DOHH2 (cell line): Measurements from ENCODE around the gene FAM184A.
A peak's percentile ranks its signal among the peaks of the same experiment; 100 is the strongest.

Experiments
- H3F3A ChIP-seq: fragments of 200-600 bp; sonication (generic), shearing (Covaris generic); 2 replicates; pipeline ENCODE4 v1.6.0; 2016; ENCODE audit warnings: antibody characterized with exemption, mild to moderate bottlenecking; ENCODE audit not compliant: control insufficient read depth, insufficient read depth
- H3K27ac ChIP-seq: fragments of 200-600 bp; sonication (generic); 2 replicates; pipeline ENCODE4 v1.5.1; 2014; ENCODE audit warnings: low read depth, mild to moderate bottlenecking, low read length, moderate library complexity
- H3K27me3 ChIP-seq: fragments of 200-600 bp; sonication (generic); 2 replicates; pipeline ENCODE4 v1.6.1; 2014; ENCODE audit warnings: mild to moderate bottlenecking, low read length, mixed read lengths; ENCODE audit not compliant: control insufficient read depth
- H3K36me3 ChIP-seq: fragments of 200-600 bp; sonication (generic); 2 replicates; pipeline ENCODE4 v1.6.1; 2014; ENCODE audit warnings: mild to moderate bottlenecking, low read length, moderate library complexity, mixed read lengths; ENCODE audit not compliant: control insufficient read depth
- H3K4me1 ChIP-seq: fragments of 200-600 bp; sonication (generic); 2 replicates; pipeline ENCODE4 v1.6.1; 2014; ENCODE audit warnings: mild to moderate bottlenecking, low read length, mixed read lengths; ENCODE audit not compliant: control insufficient read depth
- H3K4me2 ChIP-seq: fragments of 200-600 bp; sonication (generic); 2 replicates; pipeline ENCODE4 v1.6.0; 2014; ENCODE audit warnings: mild to moderate bottlenecking, low read length, moderate library complexity
- H3K4me3 ChIP-seq: fragments of 200-600 bp; sonication (generic); 2 replicates; pipeline ENCODE4 v1.5.1; 2014; ENCODE audit warnings: mild to moderate bottlenecking, low read length, mixed read lengths
- H3K79me2 ChIP-seq: fragments of 200-600 bp; sonication (generic); 2 replicates; pipeline ENCODE4 v1.6.1; 2014; ENCODE audit warnings: mild to moderate bottlenecking, low read length, mixed read lengths; ENCODE audit not compliant: control insufficient read depth
- H3K9me2 ChIP-seq: fragments of 200-600 bp; sonication (generic); replicated peaks from 2 replicates; pipeline ENCODE4 v1.6.1; 2014; ENCODE audit warnings: mild to moderate bottlenecking, low read length, mixed read lengths; ENCODE audit not compliant: control insufficient read depth
- H3K9me3 ChIP-seq: fragments of 200-600 bp; sonication (generic); 2 replicates; pipeline ENCODE4 v1.6.1; 2014; ENCODE audit warnings: antibody characterized with exemption, low read length, mixed read lengths; ENCODE audit not compliant: control insufficient read depth, insufficient read depth
- H4K20me1 ChIP-seq: fragments of 200-600 bp; sonication (generic); 2 replicates; pipeline ENCODE4 v1.6.0; 2014; ENCODE audit warnings: low read depth, mild to moderate bottlenecking, antibody characterized with exemption, low read length, moderate library complexity; ENCODE audit not compliant: control insufficient read depth, insufficient read depth
- CTCF ChIP-seq: fragments of 200-600 bp; sonication (generic); IDR thresholded peaks from one replicate; pipeline ENCODE4 v1.5.1; 2014; ENCODE audit warnings: antibody characterized with exemption, mild to moderate bottlenecking, low read depth, low read length; ENCODE audit not compliant: poor library complexity, severe bottlenecking
- EZH2phosphoT487 ChIP-seq: fragments of 200-600 bp; sonication (generic); IDR thresholded peaks from 2 replicates; pipeline ENCODE4 v1.6.1; 2017; ENCODE audit warnings: borderline replicate concordance, mild to moderate bottlenecking, antibody characterized with exemption, low read length, moderate library complexity, mixed read lengths

Gene FAM184A, protein sequence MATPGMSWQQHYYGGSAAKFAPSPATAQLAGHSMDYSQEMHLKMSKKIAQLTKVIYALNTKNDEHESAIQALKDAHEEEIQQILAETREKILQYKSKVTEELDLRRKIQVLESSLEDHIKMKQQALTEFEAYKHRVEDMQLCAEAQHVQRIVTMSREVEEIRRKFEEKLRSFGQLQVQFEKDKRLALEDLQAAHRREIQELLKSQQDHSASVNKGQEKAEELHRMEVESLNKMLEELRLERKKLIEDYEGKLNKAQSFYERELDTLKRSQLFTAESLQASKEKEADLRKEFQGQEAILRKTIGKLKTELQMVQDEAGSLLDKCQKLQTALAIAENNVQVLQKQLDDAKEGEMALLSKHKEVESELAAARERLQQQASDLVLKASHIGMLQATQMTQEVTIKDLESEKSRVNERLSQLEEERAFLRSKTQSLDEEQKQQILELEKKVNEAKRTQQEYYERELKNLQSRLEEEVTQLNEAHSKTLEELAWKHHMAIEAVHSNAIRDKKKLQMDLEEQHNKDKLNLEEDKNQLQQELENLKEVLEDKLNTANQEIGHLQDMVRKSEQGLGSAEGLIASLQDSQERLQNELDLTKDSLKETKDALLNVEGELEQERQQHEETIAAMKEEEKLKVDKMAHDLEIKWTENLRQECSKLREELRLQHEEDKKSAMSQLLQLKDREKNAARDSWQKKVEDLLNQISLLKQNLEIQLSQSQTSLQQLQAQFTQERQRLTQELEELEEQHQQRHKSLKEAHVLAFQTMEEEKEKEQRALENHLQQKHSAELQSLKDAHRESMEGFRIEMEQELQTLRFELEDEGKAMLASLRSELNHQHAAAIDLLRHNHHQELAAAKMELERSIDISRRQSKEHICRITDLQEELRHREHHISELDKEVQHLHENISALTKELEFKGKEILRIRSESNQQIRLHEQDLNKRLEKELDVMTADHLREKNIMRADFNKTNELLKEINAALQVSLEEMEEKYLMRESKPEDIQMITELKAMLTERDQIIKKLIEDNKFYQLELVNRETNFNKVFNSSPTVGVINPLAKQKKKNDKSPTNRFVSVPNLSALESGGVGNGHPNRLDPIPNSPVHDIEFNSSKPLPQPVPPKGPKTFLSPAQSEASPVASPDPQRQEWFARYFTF

GRCh38 chr6:119078376-119079282 is at the start of gene FAM184A:
Gene FAM184A, minus strand, starts transcription at chr6:119078664. Its CDS starts 365 bp downstream, at chr6:119078299.
- no peak within 1 kb of the TSS for H3K27ac ChIP-seq
- no peak for TF ChIP-seq CTCF

GRCh38 chr6:119127627-119128026 is 49.2 kb upstream of the FAM184A start:
- Histone ChIP-seq H3K4me1 (no peaks in the 10 kb centered on the region), H3K4me2 (no peak overlapping the region), H3K79me2 (no peaks in the 10 kb centered on the region), H3F3A (no peaks in the 10 kb centered on the region), H3K9me2 (no peaks in the 10 kb centered on the region), H4K20me1 (no peaks in the 10 kb centered on the region), H3K27me3 (peaks cover 5% of the 10 kb centered on the region; the same call in 1 of the 2 replicates), H3K36me3 (no peaks in the 10 kb centered on the region), H3K9me3 (no peaks in the 10 kb centered on the region), H3K27ac (no peak overlapping the region), H3K4me3 (no peak overlapping the region)
- TF ChIP-seq EZH2phosphoT487 (no peak), CTCF (no peak)

More at GRCh38 chr6:119078376-119079282, at the start of gene FAM184A:
- no peaks in the 10 kb centered on the region for H4K20me1 ChIP-seq
- no peak within 1 kb of the TSS for H3K4me3 ChIP-seq
- no peaks in the 10 kb centered on the region for H3K4me1 ChIP-seq
- peaks cover 20% of the 10 kb centered on the region; the same call in 1 of the 2 replicates for H3K9me3 ChIP-seq
- H3K27me3 ChIP-seq: peaks cover 36% of the 10 kb centered on the region
- H3K4me2 ChIP-seq: peak within 1 kb of the TSS; percentile 37; the same call in 1 of the 2 replicates
- no peaks in the 10 kb centered on the region for H3F3A ChIP-seq
- H3K79me2 ChIP-seq: no peaks in the 10 kb centered on the region
- no peaks in the 10 kb centered on the region for H3K9me2 ChIP-seq
- no peaks in the 10 kb centered on the region for H3K36me3 ChIP-seq

DNA sequence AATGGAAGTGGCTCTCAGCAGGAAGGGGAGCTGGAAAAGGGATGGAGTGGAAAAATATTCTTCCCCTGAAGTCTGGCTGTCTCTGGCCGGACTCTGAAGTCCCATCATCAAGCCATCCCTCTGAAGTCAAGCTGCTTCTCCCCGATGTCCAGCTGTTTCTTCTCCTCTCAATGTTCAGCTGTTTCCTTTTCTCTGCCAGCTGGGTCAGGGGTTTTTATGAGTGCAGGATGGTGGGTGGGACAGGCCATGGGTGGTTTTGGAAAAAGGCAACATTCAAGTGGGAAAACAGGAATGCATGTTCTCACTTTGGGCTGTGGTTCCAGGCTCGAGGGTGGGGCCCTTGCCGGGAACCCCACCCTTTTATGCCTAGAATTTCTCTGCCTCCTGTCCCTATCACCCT is 48.4 kb upstream of the FAM184A start:
- Histone ChIP-seq H3K4me1 (no peaks in the 10 kb centered on the region), H3F3A (no peaks in the 10 kb centered on the region), H3K9me2 (no peaks in the 10 kb centered on the region), H3K36me3 (no peaks in the 10 kb centered on the region), H3K27me3 (no peaks in the 10 kb centered on the region), H3K4me3 (no peak overlapping the region), H4K20me1 (no peaks in the 10 kb centered on the region), H3K79me2 (no peaks in the 10 kb centered on the region), H3K27ac (no peak overlapping the region), H3K4me2 (no peak overlapping the region), H3K9me3 (no peaks in the 10 kb centered on the region)
- TF ChIP-seq EZH2phosphoT487 (no peak), CTCF (no peak)
